Ovary (tissue), 9 donors: ENCODE results near the gene PRICKLE4. TPM values are rescaled to one million over a fixed set of nuclear protein-coding genes. Genes with fewer than 3 reads are reported as not detected.

ENCODE experiments used
- DNase-seq, 5 donors: peaks; one replicate each; pipeline ENCODE4 v3.0.0-alpha.2; 2019 to 2020
- H3K27ac ChIP-seq, 2 donors: fragments of 200-600 bp; one replicate each; pipeline versions ENCODE4 v1.5.1 to v1.8.0; 2019 to 2022
- H3K27me3 ChIP-seq: fragments of 200-600 bp; one replicate; pipeline ENCODE4 v1.8.0; 2022
- H3K36me3 ChIP-seq: fragments of 200-600 bp; sonication (generic); one replicate; pipeline ENCODE4 v1.5.1; 2019
- H3K4me1 ChIP-seq: one replicate; pipeline ENCODE4 v1.8.1; 2013; ENCODE audit warnings: mild to moderate bottlenecking, moderate library complexity; ENCODE audit not compliant: insufficient read depth
- H3K4me3 ChIP-seq: fragments of 200-600 bp; sonication (generic); one replicate; pipeline ENCODE4 v1.5.1; 2017
- H3K9me3 ChIP-seq, 2 donors: fragments of 200-600 bp in 1 of 2; sonication (generic) in 1 of 2; one replicate each; pipeline versions ENCODE4 v1.5.1 to v1.8.1; 2013 to 2019; ENCODE audit warnings: mild to moderate bottlenecking in 1 of 2, moderate library complexity in 1 of 2
- EP300 ChIP-seq: sonication (generic); formaldehyde crosslinking; IDR thresholded peaks from one replicate; pipeline ENCODE4 v1.6.1; 2017; ENCODE audit warnings: antibody characterized with exemption
- POLR2A ChIP-seq: fragments of 450-650 bp; IDR thresholded peaks from one replicate; pipeline ENCODE4 v1.6.1; 2017; ENCODE audit warnings: antibody characterized with exemption, mild to moderate bottlenecking, moderate library complexity
- WGBS, 3 donors: extraction: QIAGEN DNeasy Blood & Tissue Kit in 1 of 3; methylation state at CpG; one replicate each; pipeline versions ENCODE4 v1.1.5 to v1.1.7; 2013 to 2017; 5-methylcytosine and 5-hydroxymethylcytosine counted together
- intact Hi-C, 4 donors: fragments of 100-400 bp; cut with DNase I; formaldehyde crosslinking; loops; one replicate each; pipeline versions ENCODE4 v1.11.0 to v1.15.1; 2022 to 2023
- polyA plus RNA-seq, 2 donors: library from polyadenylated mRNA; stranded (reverse); fragments of 200-250 nt in 1 of 2; fragments of 350-450 nt in 1 of 2; fragmentation: Illumina TruSeq in 1 of 2; extraction: RNeasy Lipid Tissue Mini Kit (QIAGEN cat#74804) in 1 of 2; gene quantifications; one replicate each; pipeline ENCODE4 v1.2.3, GENCODE V29; 2013 to 2014
- total RNA-seq, 7 donors: library from RNA; depleted of rRNA in 2 of 7; stranded (reverse); fragments of >200 nt in 2 of 7; fragmentation: NEBNext Ultra II Directional in 3 of 7; extraction: Animal tissue kit (Norgen Biotek cat#: 25700) in 3 of 7; gene quantifications; one replicate each; pipeline versions ENCODE4 v1.1.0 to v1.2.4, GENCODE V29; 2016 to 2023
- TF ChIP-seq, protein P1 (sequence below), 3 donors: fragments of 450-650 bp in 2 of 3; fragments of 200-600 bp in 1 of 3; IDR thresholded peaks; one replicate each; pipeline versions ENCODE4 v1.5.1 to v1.8.0; 2016 to 2022; ENCODE audit warnings: antibody characterized with exemption in 3 of 3, mild to moderate bottlenecking in 1 of 3
- donor health status: DM: no; HTN: no; CAD: no; lungs with moderate emphysema.
- donor health status: DM: no; HTN: no; CAD: no.
- donor health status: Bipolar disorder and iron deficiency.
- donor health status: DM: yes; HTN: yes; CAD: no.
- donor health status: DM: no; HTN: no; CAD: no.
- donor health status: DM: yes; HTN: yes; CAD: no.

PRICKLE4 gene
- total and polyA plus RNA-seq, 9 donors = 1.5 to 7.3 (median 3.0) TPM

DNA sequence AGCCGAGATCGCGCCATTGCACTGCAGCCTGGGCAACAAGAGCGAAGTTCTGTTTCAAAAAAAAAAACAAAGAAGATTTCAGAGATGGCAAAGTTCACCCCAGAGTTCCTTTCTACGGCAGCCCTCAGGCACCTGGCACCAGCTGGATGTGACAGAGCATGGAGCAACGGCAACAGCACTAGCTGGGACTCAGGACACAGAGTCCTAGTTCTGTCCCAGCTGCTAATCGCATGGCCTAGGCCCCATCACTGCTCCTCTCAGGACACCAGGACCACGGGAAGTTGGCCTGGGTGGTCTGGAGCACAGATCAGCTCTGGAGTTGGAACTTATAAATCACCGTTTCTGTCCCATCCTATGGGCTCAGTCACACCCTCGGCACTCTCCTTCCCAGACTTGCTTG, 34.5 kb upstream of the PRICKLE4 start:
- Histone ChIP-seq H3K4me1 (no peaks in the 10 kb centered on the region), H3K27ac (no peak overlapping the region), H3K27me3 (no peaks in the 10 kb centered on the region), H3K36me3 (no peaks in the 10 kb centered on the region), H3K4me3 (no peak overlapping the region), H3K9me3 (no peaks in the 10 kb centered on the region)
- WGBS, 3 donors = 85 to 94% (median 86%) methylated on average over 10 of the region's 10 CpGs
- intact Hi-C loops = no loop called here
- DNase-seq = no peak
- TF ChIP-seq, protein P1, sequence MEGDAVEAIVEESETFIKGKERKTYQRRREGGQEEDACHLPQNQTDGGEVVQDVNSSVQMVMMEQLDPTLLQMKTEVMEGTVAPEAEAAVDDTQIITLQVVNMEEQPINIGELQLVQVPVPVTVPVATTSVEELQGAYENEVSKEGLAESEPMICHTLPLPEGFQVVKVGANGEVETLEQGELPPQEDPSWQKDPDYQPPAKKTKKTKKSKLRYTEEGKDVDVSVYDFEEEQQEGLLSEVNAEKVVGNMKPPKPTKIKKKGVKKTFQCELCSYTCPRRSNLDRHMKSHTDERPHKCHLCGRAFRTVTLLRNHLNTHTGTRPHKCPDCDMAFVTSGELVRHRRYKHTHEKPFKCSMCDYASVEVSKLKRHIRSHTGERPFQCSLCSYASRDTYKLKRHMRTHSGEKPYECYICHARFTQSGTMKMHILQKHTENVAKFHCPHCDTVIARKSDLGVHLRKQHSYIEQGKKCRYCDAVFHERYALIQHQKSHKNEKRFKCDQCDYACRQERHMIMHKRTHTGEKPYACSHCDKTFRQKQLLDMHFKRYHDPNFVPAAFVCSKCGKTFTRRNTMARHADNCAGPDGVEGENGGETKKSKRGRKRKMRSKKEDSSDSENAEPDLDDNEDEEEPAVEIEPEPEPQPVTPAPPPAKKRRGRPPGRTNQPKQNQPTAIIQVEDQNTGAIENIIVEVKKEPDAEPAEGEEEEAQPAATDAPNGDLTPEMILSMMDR (IDR thresholded peaks at IDR 0.05) = no peak
- no peak for TF ChIP-seq POLR2A
- no peak for TF ChIP-seq EP300

DNA sequence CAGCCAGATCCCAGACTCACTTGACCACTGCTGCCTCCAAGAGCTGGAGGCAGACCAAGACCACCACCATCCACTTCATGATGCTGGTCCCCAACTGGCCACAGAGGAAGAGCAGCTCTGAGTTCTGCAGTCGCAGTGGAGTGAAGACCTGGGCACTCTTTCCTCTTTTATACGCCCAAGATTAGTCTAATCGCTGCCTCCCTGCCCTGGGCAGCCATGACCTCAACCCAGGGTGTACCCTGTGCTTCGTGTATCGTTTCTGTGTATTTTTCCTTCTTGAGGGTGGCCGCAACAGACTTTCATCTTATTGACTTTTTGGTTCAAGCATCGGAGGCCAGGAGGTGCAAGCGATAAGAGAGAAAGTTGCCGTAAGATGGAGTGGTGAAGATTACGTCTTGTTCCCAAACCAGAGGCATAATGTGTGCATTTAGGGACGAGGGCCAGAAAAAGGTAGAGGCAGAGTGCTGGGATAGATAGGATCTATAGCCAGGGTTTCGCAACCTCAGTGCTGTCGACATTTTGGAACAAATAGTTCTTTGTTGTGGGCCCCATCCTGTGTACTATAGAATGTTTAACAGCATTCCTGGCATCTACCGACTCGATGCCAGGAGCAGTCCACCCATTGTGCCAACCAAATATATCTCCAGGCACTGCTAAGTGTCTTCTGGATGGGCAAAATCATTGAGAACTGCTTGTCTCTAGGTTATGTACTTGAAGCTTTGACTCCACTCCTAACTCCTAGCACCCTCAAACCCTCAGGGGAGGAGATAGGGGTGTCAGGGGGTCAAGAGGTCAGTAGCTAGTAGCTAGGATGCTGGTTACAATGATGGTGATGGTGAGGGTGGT, 33.1 kb upstream of the PRICKLE4 start, which contains the start of gene PGC:
TSS of gene PGC (minus strand) at position 142 of the 846 bp plus-strand sequence. CDS start at position 79, 63 bp downstream.
- TF ChIP-seq POLR2A = no peak
- TF ChIP-seq, protein P1 (IDR thresholded peaks at IDR 0.05) = no peak
- no peak for TF ChIP-seq EP300
- intact Hi-C loops = no loop called here

DNA sequence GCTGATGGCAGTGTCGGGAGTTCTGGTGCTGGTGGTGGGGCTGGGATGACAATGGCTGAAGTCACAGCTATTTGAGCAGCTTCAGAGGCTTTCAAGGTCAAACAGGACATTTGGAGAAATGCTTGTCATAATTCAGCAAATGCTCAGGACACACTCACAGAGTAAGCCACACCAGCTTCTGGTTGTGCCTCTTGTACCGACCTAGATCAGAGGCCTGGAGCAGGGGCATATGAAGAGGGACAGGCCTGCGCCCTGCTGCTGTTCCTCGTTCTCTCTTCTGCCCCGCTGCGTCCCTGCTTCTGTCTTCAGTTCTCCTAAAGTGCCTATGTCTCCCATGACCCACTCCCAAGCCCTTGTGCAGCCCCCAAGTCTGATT, 32.5 kb upstream of the PRICKLE4 start:
- Histone ChIP-seq H3K27me3 (no peaks in the 10 kb centered on the region), H3K36me3 (no peaks in the 10 kb centered on the region), H3K27ac (no peak overlapping the region), H3K4me1 (no peaks in the 10 kb centered on the region), H3K9me3 (no peaks in the 10 kb centered on the region), H3K4me3 (no peak overlapping the region)
- TF ChIP-seq, protein P1 (IDR thresholded peaks at IDR 0.05) = no peak
- no peak for TF ChIP-seq POLR2A
- no peak for TF ChIP-seq EP300
- DNase-seq = no peak
- intact Hi-C loops = no loop called here
- WGBS, 3 donors = 91 to 94% (median 93%) methylated on average over 6 of the region's 6 CpGs

More for the DNA sequence above, 33.1 kb upstream of the PRICKLE4 start, which contains the start of gene PGC:
- no peak for DNase-seq
- no peak within 1 kb of the TSS for H3K4me3 ChIP-seq
- no peak within 1 kb of the TSS for H3K27ac ChIP-seq
- no peaks in the 10 kb centered on the region for H3K4me1 ChIP-seq
- WGBS, 3 donors = 90 to 93% (median 93%) methylated on average over 15 of the region's 15 CpGs
- no peaks in the 10 kb centered on the region for H3K9me3 ChIP-seq
- no peaks in the 10 kb centered on the region for H3K36me3 ChIP-seq
- no peaks in the 10 kb centered on the region for H3K27me3 ChIP-seq

DNA sequence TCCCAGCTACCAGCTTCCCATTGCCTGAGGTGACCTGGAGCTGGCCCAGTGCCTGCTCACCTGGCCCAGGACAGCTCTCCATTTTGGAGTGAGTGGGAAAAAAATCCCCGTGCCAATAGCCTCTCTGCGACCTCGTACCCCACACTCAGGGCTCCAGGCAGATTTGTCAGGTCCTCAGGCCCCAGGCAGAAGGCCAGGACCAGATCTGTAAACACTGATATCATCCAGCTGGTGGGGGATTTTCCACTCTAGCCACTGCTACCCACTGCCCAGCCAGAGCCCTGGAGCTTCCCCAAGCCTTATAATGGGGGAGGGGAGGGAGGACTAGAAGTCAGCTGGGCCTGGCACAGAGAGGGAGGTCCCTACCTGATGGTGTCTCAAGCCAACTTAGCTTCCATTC, 32.0 kb upstream of the PRICKLE4 start:
- 63 to 80% (median 70%) methylated on average over 3 of the region's 3 CpGs for WGBS, 3 donors
- intact Hi-C loops = no loop called here
- H3K27me3 ChIP-seq = no peaks in the 10 kb centered on the region
- H3K36me3 ChIP-seq = no peaks in the 10 kb centered on the region
- no peak overlapping the region for H3K27ac ChIP-seq
- H3K9me3 ChIP-seq = no peaks in the 10 kb centered on the region
- H3K4me1 ChIP-seq = no peaks in the 10 kb centered on the region
- TF ChIP-seq POLR2A = no peak
- TF ChIP-seq, protein P1 (IDR thresholded peaks at IDR 0.05) = no peak
- TF ChIP-seq EP300 = no peak
- no peak for DNase-seq
- H3K4me3 ChIP-seq = no peak overlapping the region
